ENCODE data around the gene ABCG8.

- no peak for TF ChIP-seq CTCF (IDR thresholded peaks at IDR 0.05)
- TF ChIP-seq POLR2A (IDR thresholded peaks at IDR 0.05) = no peak
Observed at GRCh38 chr2:43846140-43846793, 7.5 kb downstream of the ABCG8 start.
